Dedifferentiated amniotic fluid mesenchymal stem cell (primary cell): ENCODE measurements around the gene CELF2.

Experiments used
- DNase-seq: peaks from one replicate; pipeline ENCODE4 v3.0.0-alpha.2; 2016; ENCODE audit errors: extremely low spot score

Gene CELF2

DNA sequence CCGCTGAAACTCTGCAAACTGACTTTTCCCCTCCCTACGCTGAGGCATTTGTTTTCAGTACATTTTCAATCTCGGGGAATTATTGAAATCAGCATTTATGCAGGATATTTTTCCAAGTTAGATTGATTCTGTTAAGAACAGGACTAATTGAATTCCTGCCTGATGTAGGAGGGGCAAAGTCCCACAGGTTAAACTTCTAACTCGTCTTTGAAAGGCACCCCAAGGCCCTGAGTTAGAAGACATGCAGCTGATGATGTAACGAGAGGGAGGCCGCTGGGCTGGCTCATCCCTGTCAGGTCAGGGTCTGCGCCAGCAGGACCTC is 253.1 kb downstream of the CELF2 start:
- DNase-seq, result no peak

DNA sequence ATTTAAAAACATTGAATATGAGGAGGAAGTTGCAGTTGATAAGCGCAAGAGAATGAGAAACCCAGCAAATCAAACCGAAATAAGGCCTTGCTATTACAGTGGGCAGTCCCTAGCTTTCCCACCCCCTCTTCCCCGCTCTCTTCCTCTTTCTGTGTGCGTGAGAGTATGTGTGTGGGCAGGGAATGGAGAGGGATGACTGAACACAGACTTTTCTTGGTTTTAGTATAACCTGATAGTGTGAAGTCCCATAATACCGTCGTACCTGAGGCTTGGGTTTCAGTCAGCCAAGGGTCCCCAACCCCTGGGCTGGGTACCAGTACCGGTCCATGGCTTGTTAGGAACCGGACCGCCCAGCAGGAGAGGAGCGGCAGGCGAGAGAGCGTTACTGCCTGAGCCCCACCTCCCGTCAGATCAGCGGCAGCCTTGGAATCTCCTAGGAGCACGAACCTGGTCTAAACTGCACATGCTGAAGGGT is 255.3 kb downstream of the CELF2 start:
- DNase-seq, result no peak

DNA sequence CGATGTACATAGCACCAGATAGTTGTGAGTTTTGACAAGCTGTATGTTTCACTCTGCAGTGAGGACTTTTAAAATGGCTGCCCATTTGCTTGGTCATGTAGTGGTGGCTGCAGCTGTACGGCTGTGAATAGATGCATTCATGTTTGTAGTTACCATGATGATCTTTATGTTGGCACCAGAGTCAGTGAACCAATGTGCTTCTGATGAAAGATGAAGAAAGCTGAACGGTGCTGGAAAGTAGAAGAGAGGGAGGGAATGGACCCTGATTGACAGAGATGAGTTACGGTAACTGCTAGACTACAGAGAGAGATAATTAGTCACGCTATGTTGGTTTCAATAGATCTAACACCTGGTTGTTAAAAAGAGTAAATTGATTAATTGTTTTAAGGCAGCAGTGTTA is 256.8 kb downstream of the CELF2 start:
- no peak for DNase-seq

DNA sequence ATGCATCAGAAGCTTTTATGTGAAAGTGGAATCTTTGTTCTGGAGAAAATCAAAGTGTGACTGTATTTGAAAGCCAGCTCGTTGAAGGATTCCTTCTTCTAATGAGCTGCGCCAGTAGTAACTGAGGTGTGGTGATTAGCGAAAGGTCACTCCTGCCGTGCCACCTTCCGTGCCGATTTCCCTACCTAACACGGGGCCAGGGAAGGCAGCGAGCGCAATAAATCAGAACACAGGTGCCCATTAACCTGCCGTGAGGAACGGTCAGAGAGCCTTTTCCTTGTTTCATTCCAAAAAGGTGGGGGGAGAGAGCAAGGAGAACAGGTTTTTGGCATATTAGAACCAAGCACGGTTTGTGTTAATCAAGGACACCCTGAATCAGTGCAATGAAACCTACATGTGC is 258.0 kb downstream of the CELF2 start:
- no peak for DNase-seq

DNA sequence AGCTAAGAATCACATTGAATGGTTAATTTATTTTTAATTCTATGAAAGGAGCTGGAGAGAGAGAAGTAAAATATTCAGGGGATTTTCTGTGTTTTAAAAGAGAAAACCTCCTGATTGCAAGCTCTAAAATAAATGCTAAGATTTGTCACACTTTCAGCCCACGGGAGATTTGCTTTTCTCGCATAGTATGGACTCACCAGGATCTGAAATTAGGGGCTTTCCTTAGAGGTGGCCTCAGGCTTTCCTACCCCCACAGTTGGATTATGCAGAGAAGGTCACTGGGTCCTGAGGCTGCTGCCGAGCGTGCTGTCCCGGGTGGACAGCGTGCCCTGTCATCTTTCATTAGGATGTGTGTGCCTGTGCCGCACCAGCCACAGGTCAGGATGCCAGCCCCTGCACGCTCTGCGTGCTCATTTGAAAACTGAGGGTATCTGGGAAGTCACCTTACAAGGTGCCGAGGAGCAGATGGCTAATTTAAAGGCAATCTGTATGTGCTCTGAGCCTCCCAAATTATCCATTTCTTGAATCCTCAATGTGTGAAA is 258.8 kb downstream of the CELF2 start:
- no peak for DNase-seq

DNA sequence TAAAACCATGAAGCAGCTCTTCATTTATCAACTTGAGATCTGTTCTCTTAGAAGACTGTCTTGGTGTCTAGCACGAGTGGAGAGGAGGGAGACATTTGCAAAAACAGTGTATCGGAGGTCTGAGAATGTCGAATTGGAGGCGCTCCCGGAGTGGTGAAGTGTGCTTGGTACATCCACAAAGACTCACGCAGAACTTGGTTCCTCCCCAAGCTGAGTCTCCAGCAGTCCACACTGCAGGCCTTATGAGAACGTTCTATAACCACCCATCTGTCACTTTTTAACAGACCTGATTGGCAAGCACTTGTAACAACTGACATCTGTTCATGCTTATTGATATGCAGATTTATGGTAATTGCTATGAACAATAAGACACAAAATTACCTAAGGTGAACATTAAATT is 261.6 kb downstream of the CELF2 start:
- no peak for DNase-seq

DNA sequence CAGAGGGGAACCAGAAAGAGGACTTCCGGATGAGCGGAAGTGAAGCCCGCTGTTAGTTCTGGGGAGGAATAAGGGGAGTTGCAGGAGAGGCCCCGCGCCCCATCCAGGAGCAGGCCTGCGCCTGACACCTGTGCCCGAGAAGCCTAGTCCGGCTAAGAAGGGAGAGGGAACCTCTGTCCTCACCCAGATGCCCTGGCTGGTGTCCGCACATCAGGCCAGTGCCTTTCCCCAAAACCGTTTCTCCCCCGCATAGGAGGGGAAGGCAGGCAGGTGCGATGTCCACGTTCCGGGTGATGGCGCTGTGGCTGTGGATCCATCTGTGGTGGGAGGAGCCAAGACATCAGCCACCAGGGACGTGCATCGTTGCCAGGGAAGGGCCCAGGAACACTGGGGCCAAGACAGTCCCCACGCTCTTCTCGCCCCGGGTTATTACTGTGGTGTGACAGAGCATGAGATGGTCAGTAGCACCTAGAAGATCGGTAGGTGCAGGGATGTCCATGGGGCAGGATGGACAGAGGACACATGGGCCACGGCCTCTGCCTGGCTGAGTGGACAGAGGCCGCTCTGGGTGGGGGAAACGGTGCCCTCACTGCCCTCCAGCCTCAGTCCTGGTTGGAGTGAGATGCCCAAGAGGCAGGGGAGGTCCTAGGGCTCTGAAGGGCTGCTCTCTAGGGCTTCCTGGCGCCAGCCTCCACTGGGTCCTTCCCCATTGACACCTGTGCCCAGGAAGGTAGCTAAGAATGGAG is 262.7 kb downstream of the CELF2 start:
- no peak for DNase-seq

DNA sequence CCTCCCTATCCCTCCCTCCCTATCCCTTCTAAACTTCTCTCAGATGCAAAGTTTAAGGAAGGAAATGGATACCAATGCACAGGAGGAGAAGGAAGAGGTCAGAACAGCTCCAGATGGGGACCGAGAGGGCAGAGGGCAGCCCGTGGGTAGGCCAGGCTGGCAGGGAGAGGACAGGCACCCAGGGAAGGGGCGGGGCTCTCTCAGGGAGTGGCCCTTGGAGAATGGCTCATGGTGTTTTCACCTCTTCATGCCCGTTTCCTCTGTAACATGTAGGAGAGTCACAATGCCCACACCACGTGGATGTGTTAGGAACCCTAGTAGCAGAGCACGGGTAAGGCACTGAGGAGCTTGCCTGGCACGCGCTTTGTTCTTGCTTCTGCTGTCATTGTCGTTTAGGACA is 264.5 kb downstream of the CELF2 start:
- no peak for DNase-seq

DNA sequence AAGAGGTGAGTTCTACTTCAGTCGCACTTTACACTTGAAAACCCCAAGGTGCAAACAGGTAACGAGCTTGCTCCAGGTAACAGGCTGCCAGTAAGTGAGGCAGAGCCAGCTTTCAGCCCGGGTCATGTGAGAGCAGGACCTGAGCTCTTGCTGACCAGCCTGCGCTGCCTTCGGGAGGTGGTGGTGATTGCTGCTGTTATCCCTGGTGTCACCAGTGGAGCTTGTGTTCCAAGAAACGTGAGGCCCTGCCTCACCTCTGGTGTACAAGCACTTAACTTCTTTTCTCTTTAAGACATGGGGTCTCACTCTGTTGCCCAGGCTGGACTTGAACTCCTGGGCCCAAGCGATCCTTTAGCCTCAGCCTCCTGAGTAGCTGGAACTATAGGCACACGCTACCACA is 265.0 kb downstream of the CELF2 start:
- no peak for DNase-seq

DNA sequence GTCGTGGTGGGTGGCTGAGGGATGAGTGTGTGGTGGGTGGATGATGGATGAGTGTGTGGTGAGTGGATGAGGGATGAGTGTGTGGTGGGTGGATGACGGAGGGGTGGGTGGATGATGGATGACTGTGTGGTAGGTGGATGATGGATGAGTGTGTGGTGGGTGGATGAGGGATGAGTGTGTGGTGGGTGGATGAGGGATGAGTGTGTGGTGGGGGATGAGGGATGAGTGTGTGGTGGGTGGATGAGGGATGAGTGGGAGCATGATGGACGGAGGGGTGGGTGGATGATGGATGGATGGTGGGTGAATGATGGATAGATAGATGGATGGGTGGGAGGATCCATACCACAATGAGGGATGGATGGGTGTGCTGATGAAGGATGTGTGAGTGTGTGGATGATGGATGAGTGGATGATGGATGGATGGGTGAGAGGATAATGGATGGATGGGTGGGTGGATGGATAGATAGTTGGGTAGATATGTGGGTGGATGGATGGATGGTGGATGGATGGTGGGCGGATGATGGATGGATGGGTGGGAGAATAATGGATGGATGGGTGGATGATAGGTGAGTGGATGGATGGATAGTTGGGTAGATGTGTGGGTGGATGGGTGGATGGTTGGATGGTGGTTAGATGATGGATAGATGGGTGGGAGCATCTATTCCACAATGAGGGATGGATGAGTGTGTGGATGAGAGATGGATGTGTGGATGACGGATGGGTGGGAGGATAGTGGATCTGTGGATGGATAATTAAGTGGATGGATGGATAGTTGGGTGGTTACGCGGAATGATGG is 266.8 kb downstream of the CELF2 start:
- no peak for DNase-seq

DNA sequence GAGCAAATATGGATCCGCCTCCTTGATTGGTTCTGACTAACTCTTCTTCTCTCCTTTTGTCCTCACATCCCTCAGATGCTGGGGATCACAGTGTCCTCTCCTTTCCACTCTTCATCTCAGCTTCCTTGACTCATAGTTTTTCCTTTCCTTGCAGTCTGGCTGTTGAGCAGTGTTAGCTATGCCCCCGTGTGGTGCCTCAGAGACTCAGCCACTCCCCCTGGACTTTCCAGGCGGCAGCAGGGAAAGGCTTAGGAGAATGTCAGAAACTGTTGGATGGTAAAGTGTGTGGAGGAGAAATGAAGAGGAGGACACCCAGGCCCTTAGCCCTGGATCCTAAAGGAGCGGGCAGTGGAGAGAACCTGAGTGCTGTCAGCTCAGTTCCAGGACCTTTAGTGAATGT is 267.5 kb downstream of the CELF2 start:
- no peak for DNase-seq

DNA sequence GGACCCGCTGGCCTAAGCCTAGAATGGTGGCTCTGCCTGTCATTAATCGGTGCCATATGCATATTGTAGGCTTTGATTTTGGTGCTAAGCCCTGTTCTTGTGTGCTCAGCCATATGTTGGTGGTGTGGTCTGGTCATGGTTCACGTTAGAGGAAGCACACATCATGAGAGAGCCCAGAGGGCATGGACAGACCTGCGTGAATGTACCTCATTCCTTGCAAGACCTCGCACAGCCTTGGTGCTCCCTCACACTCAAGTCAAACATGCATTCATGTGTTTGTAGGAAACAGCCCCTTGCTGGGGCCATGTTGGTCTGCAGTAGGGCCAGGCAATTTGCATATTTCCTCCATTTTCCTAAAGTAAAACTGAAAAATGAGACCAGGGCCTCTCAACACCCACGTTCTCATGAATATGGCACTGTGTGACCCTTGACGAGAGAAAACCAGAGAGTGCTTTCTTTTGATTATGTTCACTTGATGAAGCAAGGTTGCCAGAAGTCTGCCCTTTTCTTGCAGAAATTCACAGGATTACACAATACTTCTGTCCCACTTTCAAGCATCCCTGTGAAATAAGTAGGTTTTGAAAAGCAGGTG is 268.7 kb downstream of the CELF2 start:
- no peak for DNase-seq

DNA sequence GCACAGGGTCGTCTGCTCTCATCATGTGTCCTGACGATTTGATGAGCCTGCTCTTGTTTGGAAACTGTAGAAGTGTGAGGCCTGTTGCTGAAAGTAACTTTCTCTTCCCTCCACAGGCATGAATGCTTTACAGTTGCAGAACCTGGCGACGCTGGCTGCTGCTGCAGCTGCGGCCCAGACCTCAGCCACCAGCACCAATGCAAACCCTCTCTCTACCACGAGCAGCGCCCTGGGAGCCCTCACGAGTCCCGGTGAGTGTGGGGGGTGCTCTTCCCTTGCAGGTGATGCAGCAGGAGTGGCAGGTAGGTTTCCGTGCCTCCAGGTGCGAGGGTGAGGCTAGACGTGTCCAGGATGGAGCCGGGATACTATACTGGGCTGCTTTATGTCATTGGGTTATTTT is 270.6 kb downstream of the CELF2 start:
- no peak for DNase-seq

DNA sequence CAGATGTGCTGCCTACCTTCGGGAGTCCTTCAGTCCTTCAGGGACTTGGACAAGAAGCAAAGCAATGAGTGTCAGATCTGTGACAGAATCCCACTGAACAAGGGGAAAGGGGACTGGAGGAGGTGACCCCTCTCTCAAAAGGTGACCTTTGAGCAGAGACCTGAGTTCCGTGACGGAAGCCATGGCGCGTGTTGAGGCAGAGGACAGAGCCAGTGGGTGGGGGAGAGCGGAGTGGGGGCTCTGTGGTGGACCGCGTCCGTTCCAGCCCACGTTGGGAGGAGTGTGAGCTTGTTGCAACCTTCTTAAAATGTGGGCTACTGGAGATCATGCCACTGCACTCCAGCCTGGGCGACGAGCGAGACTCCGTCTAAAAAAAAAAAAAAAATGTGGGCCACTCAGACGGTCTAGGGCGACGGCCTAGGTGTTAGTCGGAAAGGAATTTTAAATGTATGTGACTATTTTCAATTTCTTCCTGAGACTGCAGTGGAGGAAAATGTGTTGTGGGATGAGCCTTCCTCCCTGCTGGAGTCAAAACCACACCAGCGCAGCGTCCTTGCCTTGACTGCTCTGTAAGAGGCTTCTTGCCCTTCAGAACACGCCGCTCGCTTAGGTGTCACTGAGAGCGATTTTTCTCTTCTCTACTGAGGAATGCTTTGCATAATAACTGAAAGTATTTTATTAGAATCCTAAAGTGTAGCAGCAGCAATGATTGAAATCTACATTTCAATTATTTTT is 272.7 kb downstream of the CELF2 start:
- no peak for DNase-seq

DNA sequence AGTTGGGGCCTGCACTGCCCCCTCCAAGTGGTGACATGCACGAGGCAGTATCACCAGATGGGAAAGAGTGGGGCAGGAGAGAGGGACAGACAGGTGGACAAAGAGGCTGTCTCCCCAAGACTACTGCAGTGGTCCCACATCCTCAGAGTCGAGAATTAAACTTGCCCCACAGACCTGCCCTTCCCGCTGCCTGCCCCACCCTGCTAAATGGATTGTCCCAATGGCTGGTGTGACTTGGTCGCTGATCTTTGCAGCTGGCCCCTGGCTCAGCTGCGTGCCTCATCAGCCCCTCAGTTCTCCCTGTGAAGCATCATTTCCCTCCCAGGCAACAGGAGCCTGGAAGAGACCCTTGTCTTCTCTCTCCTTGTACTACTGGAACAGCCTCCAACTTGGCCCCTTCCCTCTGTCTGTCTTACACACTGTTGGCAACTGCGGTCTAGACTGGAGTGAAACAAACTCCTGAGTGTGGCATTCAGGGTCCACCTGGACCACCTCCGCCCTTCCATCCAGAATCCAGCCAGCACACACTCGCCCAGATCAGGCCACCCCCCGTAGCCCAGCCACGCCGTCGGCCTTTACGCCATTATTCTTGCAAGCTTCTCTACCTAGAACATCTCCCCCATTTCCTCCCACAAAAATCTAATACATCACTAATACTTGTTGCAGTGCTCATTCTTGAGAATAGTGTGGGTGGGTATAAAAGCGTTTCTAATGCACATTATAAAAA is 275.1 kb downstream of the CELF2 start:
- DNase-seq, result no peak

DNA sequence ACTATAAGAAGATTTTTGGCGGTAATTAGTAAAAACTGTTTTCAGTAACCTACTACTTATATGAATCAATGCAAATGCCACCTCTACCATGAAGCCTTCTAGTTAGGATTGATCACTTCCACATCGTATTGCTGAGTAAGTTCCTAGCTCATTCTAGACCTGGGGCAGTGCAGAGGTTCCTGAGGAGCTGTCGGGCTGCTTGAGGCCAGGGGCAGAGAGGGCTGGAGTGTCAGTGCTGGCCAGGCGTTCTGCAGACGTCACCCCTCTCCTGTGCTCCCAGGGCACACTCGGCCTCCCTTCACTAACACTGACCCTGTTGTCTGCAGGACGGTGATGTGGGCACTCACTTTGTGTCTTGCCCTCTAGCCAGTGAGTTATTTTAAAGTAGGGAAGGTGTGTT is 275.7 kb downstream of the CELF2 start:
- DNase-seq, result no peak

DNA sequence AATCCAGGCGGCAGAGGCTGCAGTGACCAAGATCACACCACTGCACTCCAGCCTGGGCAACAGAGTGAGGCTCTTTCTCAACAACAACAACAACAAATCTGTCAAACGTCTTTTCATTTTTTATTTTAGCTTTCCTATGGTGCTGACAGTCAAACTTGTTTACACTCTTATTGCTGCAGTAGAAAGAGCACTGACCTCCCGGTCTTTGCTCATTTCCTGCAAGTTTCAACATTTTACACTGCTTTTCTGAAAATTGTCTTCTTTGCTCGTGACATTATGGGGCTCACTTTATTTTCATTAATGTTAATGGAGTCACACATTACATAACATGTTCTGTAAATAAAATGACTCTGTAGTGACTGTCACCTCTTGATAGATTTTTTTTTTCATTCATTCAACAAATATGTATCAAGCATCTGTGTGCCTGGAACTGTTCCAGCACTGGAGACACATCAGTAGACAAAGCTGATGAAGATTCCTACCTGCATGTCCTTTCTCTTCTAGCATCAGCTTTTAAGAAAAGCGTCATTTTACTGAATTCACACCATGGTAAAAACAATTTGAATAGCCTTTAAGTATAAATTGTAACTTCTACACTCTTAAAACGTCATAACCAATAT is 277.3 kb downstream of the CELF2 start:
- no peak for DNase-seq

DNA sequence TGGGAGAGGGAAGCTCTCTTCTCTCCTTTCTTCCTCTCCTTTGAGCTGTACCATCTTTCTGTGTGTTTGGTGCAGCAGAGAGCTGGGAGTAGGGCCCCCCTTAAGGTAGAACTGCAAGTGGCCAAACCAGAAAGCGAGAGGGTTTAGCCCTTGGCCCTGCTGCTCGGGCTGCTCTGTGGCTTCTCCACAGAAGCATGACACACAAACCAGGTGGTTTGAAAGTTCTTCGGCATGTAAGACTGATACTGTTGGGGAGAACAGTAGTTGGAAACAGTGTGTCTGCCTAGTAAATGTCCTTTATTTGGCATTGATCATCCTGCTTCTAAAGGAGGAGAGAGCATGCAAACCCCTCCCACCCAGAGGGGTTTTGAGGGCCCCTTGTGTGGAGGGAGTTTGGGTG is 277.8 kb downstream of the CELF2 start:
- no peak for DNase-seq

DNA sequence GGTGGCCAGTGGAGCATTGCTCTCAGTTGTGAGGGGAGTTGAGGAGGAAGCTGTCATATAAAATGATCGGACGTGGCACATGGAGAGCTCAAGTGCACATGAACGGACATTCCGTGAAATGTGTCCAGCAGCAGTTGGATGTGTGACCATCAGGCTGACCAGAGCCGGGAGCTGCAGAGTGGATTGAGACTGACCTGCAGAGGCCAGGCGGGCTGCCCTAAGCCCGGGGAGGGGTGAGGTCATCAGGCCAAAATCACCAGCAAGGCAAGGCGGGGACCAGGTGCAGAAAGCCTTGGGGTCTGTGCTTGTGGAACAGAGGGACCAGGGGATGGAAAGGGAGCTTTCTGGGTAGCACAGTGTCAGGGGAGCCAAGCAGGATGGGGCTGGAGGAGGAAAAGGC is 279.5 kb downstream of the CELF2 start:
- no peak for DNase-seq

DNA sequence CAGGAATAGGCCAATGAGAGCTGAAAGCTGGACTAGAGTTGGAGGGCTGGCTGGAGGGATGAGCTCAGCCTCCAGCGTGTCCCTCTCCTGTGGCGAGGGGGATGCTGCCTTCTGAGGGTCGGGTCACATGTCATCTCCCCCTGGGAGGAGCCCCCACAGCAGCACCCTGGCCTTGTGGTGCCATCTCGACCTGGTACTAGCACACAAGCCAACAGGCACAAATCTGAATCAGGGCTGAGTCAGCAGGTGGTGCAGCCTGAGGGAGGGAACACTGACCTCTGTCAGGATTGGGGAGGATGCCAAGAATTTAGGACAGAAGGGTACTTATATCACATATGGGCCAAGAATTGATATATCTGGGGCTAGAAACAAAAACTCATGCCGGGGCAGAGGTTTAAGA is 280.4 kb downstream of the CELF2 start:
- DNase-seq, result no peak

DNA sequence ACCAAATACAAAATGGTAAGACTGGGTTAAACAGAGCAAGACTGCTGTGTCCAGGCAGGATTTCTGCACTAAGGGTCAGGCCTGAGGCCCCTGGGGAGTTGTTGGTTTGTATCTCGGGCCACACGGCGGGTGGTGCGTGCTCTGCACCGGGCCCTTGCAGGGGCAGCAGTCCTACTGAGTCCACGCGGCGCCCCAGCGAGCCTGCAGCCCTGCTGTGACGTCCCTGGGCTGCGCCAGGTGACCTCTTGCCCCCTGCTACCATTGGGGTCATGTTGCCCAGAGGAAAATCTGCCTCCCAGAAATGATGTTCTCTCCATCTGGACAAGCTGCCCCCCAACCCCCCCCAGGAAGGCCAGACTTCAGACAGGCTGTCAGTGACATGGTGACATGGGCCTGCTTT is 281.5 kb downstream of the CELF2 start:
- no peak for DNase-seq
